ENCODE measurements around the gene NOTCH2. TPM values are rescaled to one million over a fixed set of nuclear protein-coding genes. Genes with fewer than 3 reads are reported as not detected.

NOTCH2 gene
- total and polyA plus RNA-seq, 10 of the 15 experiments (the other 5 are each of a cell fraction or from before 2014, with no cell fraction given) = 0.02 to 2.0 (median 0.62) TPM; not detected in 1

DNA sequence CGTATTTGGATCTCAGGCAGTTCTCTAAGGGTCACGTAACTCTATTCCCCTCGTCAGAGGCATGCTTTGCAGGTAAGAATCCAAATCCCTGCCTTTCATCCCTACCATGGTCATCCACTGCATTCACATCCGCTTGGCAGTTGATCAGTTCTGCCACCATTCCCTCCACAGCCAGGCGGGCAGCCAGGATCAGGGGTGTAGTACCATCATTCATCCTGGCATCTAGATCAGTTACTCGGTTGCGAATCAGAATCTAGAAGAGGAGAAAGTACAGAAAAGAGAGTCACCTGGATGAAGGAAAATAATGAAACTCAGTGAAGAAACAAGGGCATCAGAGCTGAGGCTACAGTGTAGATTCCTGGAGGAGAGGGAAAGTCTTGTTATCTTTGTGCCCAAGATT lies 151.2 kb downstream of the NOTCH2 start (continued):
- TF ChIP-seq HDAC6 (IDR thresholded peaks at IDR 0.05; ENCODE audit: unreplicated experiment) (no peak), MYC (IDR thresholded peaks at IDR 0.05; ENCODE audit: insufficient read depth, insufficient read length, insufficient replicate concordance, low read length, severe bottlenecking) (no peak), SIN3A (IDR thresholded peaks at IDR 0.05; ENCODE audit: low read depth, low read length) (no peak), CHD1 (IDR thresholded peaks at IDR 0.05; ENCODE audit: low read depth, low read length) (no peak), ZNF217 (IDR thresholded peaks at IDR 0.05) (no peak), WRNIP1 (IDR thresholded peaks at IDR 0.05; ENCODE audit: borderline replicate concordance, low read depth, low read length) (no peak)
- TF ChIP-seq, protein P1, sequence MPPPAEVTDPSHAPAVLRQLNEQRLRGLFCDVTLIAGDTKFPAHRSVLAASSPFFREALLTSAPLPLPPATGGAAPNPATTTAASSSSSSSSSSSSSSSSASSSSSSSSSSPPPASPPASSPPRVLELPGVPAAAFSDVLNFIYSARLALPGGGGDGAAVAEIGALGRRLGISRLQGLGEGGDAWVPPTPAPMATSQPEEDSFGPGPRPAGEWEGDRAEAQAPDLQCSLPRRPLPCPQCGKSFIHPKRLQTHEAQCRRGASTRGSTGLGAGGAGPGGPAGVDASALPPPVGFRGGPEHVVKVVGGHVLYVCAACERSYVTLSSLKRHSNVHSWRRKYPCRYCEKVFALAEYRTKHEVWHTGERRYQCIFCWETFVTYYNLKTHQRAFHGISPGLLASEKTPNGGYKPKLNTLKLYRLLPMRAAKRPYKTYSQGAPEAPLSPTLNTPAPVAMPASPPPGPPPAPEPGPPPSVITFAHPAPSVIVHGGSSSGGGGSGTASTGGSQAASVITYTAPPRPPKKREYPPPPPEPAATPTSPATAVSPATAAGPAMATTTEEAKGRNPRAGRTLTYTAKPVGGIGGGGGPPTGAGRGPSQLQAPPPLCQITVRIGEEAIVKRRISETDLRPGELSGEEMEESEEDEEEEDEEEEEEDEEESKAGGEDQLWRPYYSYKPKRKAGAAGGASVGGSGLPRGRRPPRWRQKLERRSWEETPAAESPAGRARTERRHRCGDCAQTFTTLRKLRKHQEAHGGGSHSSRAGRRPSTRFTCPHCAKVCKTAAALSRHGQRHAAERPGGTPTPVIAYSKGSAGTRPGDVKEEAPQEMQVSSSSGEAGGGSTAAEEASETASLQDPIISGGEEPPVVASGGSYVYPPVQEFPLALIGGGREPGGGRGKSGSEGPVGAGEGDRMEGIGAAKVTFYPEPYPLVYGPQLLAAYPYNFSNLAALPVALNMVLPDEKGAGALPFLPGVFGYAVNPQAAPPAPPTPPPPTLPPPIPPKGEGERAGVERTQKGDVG (CRISPR knock-in tag; IDR thresholded peaks at IDR 0.05) = no peak
- TF ChIP-seq, protein P2, sequence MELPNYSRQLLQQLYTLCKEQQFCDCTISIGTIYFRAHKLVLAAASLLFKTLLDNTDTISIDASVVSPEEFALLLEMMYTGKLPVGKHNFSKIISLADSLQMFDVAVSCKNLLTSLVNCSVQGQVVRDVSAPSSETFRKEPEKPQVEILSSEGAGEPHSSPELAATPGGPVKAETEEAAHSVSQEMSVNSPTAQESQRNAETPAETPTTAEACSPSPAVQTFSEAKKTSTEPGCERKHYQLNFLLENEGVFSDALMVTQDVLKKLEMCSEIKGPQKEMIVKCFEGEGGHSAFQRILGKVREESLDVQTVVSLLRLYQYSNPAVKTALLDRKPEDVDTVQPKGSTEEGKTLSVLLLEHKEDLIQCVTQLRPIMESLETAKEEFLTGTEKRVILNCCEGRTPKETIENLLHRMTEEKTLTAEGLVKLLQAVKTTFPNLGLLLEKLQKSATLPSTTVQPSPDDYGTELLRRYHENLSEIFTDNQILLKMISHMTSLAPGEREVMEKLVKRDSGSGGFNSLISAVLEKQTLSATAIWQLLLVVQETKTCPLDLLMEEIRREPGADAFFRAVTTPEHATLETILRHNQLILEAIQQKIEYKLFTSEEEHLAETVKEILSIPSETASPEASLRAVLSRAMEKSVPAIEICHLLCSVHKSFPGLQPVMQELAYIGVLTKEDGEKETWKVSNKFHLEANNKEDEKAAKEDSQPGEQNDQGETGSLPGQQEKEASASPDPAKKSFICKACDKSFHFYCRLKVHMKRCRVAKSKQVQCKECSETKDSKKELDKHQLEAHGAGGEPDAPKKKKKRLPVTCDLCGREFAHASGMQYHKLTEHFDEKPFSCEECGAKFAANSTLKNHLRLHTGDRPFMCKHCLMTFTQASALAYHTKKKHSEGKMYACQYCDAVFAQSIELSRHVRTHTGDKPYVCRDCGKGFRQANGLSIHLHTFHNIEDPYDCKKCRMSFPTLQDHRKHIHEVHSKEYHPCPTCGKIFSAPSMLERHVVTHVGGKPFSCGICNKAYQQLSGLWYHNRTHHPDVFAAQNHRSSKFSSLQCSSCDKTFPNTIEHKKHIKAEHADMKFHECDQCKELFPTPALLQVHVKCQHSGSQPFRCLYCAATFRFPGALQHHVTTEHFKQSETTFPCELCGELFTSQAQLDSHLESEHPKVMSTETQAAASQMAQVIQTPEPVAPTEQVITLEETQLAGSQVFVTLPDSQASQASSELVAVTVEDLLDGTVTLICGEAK (IDR thresholded peaks at IDR 0.05; ENCODE audit: borderline replicate concordance) = no peak

All from GM12878 (cell line).